BJ (cell line): ENCODE data around the gene KANK4. TPM values are rescaled to one million over a fixed set of nuclear protein-coding genes. Genes with fewer than 3 reads are reported as not detected.
"Not testable (repeated sequence)": the region's sequence is repeated elsewhere in the genome, so short reads cannot be mapped to it uniquely, and the experiment has no call there.

Experiments
- CTCF ChIA-PET: fragments of 350-600 bp; formaldehyde crosslinking; extraction: SDS; loops from one replicate; lab custom pipeline; 2021; ENCODE audit warnings: antibody characterized with exemption, inconsistent platforms; lab: Yijun Ruan, JAX
- POLR2A ChIA-PET: fragments of 300-600 bp; sonication (Branson Sonifier 250); formaldehyde crosslinking; extraction: SDS; loops from one replicate; lab custom pipeline; 2021; ENCODE audit warnings: antibody characterized with exemption; lab: Charles Lee
- DNase-seq: peaks from one replicate; pipeline ENCODE4 v3.0.0-alpha.2; 2011; ENCODE audit warnings: low read depth
- H3K27me3 ChIP-seq: 2 replicates; pipeline ENCODE4 v1.6.0; 2011; ENCODE audit warnings: low read length; ENCODE audit not compliant: control insufficient read depth, insufficient read depth
- H3K36me3 ChIP-seq: 2 replicates; pipeline ENCODE4 v1.5.1; 2011; ENCODE audit warnings: low read length; ENCODE audit not compliant: control insufficient read depth, insufficient read depth
- H3K4me3 ChIP-seq: 2 replicates; pipeline ENCODE4 v1.5.1; 2011; ENCODE audit warnings: low read depth, mild to moderate bottlenecking, control low read depth, low read length
- CTCF ChIP-seq: IDR thresholded peaks from 2 replicates; pipeline ENCODE4 v1.5.1; 2011; ENCODE audit warnings: low read depth, mild to moderate bottlenecking, control low read depth, inconsistent platforms, low read length, moderate library complexity; ENCODE audit not compliant: insufficient read depth
- polyA plus RNA-seq: library from polyadenylated mRNA; depleted of rRNA; stranded (reverse); fragments of >200 nt; gene quantifications from 2 replicates; pipeline ENCODE4 v1.2.3, GENCODE V29; 2011

KANK4 gene
- polyA plus RNA-seq, 1 experiment = 0.06 TPM

- no peak for TF ChIP-seq CTCF
- DNase-seq = no peak
- Histone ChIP-seq H3K4me3 (no peak overlapping the region), H3K36me3 (no peaks in the 10 kb centered on the region), H3K27me3 (no peaks in the 10 kb centered on the region; the same call in 1 of the 2 replicates)
- CTCF ChIA-PET = interaction anchor here (0.6 to 0.7 kb wide), 3 partner anchors 11 to 374 kb away, joined by 3 read pairs; no protein-coding TSS in a partner anchor
- POLR2A ChIA-PET = no interaction called here
These were observed 69.0 kb downstream of the KANK4 start for GRCh38 chr1:62250126-62250726.

GRCh38 chr1:62247391-62248168 is 71.7 kb downstream of the KANK4 start:
- H3K4me3 ChIP-seq = no peak overlapping the region
- no peaks in the 10 kb centered on the region for H3K36me3 ChIP-seq
- DNase-seq = no peak
- H3K27me3 ChIP-seq = no peaks in the 10 kb centered on the region
- no peak for TF ChIP-seq CTCF
- ChIA-PET POLR2A (no interaction called here), CTCF (no interaction called here)

GRCh38 chr1:62245201-62245600 is 74.0 kb downstream of the KANK4 start:
- no peak for DNase-seq
- Histone ChIP-seq H3K4me3 (no peak overlapping the region), H3K36me3 (no peaks in the 10 kb centered on the region), H3K27me3 (no peaks in the 10 kb centered on the region)
- CTCF ChIA-PET = interaction anchor here (1.1 to 1.2 kb wide), 2 partner anchors 13 to 712 kb away, joined by 3 to 4 read pairs; no protein-coding TSS in a partner anchor
- no peak for TF ChIP-seq CTCF
- POLR2A ChIA-PET = no interaction called here

- H3K4me3 ChIP-seq, H3K27me3 ChIP-seq, POLR2A ChIA-PET, DNase-seq, H3K36me3 ChIP-seq: not testable (repeated sequence)
- CTCF ChIA-PET = interaction anchor here (1.1 to 1.2 kb wide), 2 partner anchors 14 to 713 kb away, joined by 3 to 4 read pairs; no protein-coding TSS in a partner anchor
These were observed 74.9 kb downstream of the KANK4 start for GRCh38 chr1:62244380-62244779.

- Histone ChIP-seq H3K27me3 (no peaks in the 10 kb centered on the region), H3K4me3 (no peak overlapping the region), H3K36me3 (no peaks in the 10 kb centered on the region)
- ChIA-PET CTCF (no interaction called here), POLR2A (no interaction called here)
- DNase-seq = no peak
- TF ChIP-seq CTCF = no peak
These were observed 77.7 kb downstream of the KANK4 start for GRCh38 chr1:62241371-62242131.
